GM10248 (cell line): ENCODE results near the gene UMODL1.

Source experiments
- CTCF ChIA-PET: fragments of 300-600 bp; sonication (Branson Sonifier 250); formaldehyde crosslinking; extraction: SDS; loops from one replicate; lab custom pipeline; 2021; ENCODE audit warnings: antibody characterized with exemption; lab: Yijun Ruan, JAX
- POLR2A ChIA-PET: fragments of 350-650 bp; sonication (Branson Sonifier 250); formaldehyde crosslinking; extraction: SDS; loops from one replicate; lab custom pipeline; 2020; ENCODE audit warnings: antibody characterized with exemption; lab: Yijun Ruan, JAX
- DNase-seq: peaks from one replicate; pipeline ENCODE4 v3.0.0; 2012; ENCODE audit errors: extremely low spot score
- CTCF ChIP-seq: IDR thresholded peaks from 2 replicates; pipeline ENCODE4 v1.5.1; 2012; ENCODE audit warnings: mild to moderate bottlenecking, low read depth; ENCODE audit errors: extremely low read depth, missing control alignments, control extremely low read depth

The UMODL1 gene

GRCh38 chr21:42122808-42123207 lies 51.7 kb downstream of the UMODL1 start:
- CTCF ChIA-PET, result interaction anchor here (1.3 to 1.9 kb wide), 2 partner anchors 306 to 510 kb away, joined by 3 to 5 read pairs; no protein-coding TSS in a partner anchor

GRCh38 chr21:42123219-42123908 lies 52.2 kb downstream of the UMODL1 start:
- DNase-seq, result no peak
- POLR2A ChIA-PET, result no interaction called here
- CTCF ChIA-PET, result interaction anchor here (1.9 kb wide), 1 partner anchor 307 kb away, joined by 5 read pairs; no protein-coding TSS in a partner anchor
- no peak for TF ChIP-seq CTCF

More at GRCh38 chr21:42122808-42123207, 51.7 kb downstream of the UMODL1 start:
- no peak for TF ChIP-seq CTCF
- POLR2A ChIA-PET, result no interaction called here
- no peak for DNase-seq

- no peak for TF ChIP-seq CTCF
- POLR2A ChIA-PET, result no interaction called here
- DNase-seq, result no peak
- CTCF ChIA-PET, result interaction anchor here (1.6 to 2.6 kb wide), 2 partner anchors 8 to 16 kb away, joined by 4 to 17 read pairs; no protein-coding TSS in a partner anchor
These were observed 53.0 kb downstream of the UMODL1 start for GRCh38 chr21:42124081-42124480.

- CTCF ChIA-PET, result interaction anchor here (1.0 to 3.3 kb wide), 8 partner anchors 8 to 308 kb away, joined by 3 to 17 read pairs (median 4); no protein-coding TSS in a partner anchor
- TF ChIP-seq CTCF, result no peak
These were observed 53.9 kb downstream of the UMODL1 start for GRCh38 chr21:42124826-42125570.

GRCh38 chr21:42125571-42126544 lies 54.7 kb downstream of the UMODL1 start:
- ChIA-PET CTCF (interaction anchor here (1.0 to 3.3 kb wide), 8 partner anchors 7 to 309 kb away, joined by 3 to 17 read pairs (median 4); no protein-coding TSS in a partner anchor), POLR2A (no interaction called here)
- DNase-seq, result no peak
- TF ChIP-seq CTCF, result no peak

More at GRCh38 chr21:42124826-42125570, 53.9 kb downstream of the UMODL1 start:
- POLR2A ChIA-PET, result no interaction called here
- DNase-seq, result no peak
